ENCODE results near the gene GIGYF2. TPM values are rescaled to one million over a fixed set of nuclear protein-coding genes. Genes with fewer than 3 reads are reported as not detected.
A peak's percentile ranks its signal among the peaks of the same experiment; 100 is the strongest.

The GIGYF2 gene
- total and polyA plus RNA-seq, 2 of the 13 experiments (the other 11 are each of a cell fraction or from before 2014, with no cell fraction given), result 44.9 to 73.5 TPM

DNA sequence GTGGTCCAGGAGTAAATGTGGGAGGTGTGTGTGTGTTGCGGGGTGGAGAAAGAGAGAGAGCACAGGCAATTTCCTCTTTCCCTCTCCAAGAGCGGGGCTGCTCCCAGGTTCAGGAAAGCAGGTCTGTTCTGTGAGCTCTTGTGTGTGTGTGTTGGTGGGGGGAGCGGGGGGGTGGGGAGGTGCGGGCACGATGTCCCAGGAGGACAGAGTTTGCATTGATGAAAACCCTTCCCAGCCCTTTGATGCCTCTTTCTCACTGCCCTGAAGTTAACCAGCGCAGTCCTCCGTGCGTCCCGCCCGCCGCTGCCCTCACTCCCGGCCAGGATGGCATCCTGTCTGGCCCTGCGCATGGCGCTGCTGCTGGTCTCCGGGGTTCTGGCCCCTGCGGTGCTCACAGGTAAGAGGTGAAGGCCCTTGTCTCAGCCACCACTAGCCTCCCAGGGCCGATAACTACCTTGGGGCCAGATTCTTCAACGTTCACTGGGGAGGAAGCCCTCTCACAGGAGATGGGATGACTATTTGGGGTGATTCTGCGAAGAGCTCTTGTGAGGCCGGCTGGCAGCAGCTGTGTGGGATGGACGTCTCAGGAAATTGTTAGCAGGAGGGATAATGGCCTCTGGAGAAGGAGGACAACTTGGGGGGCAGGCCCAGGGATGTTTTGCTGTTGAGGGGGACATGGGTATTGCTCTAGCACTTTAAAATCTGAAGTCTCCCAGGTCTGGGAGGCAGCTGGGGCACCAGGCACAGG is 173.1 kb downstream of the GIGYF2 start, which contains the start of gene SNORC (continued):
- TF ChIP-seq, protein P1, sequence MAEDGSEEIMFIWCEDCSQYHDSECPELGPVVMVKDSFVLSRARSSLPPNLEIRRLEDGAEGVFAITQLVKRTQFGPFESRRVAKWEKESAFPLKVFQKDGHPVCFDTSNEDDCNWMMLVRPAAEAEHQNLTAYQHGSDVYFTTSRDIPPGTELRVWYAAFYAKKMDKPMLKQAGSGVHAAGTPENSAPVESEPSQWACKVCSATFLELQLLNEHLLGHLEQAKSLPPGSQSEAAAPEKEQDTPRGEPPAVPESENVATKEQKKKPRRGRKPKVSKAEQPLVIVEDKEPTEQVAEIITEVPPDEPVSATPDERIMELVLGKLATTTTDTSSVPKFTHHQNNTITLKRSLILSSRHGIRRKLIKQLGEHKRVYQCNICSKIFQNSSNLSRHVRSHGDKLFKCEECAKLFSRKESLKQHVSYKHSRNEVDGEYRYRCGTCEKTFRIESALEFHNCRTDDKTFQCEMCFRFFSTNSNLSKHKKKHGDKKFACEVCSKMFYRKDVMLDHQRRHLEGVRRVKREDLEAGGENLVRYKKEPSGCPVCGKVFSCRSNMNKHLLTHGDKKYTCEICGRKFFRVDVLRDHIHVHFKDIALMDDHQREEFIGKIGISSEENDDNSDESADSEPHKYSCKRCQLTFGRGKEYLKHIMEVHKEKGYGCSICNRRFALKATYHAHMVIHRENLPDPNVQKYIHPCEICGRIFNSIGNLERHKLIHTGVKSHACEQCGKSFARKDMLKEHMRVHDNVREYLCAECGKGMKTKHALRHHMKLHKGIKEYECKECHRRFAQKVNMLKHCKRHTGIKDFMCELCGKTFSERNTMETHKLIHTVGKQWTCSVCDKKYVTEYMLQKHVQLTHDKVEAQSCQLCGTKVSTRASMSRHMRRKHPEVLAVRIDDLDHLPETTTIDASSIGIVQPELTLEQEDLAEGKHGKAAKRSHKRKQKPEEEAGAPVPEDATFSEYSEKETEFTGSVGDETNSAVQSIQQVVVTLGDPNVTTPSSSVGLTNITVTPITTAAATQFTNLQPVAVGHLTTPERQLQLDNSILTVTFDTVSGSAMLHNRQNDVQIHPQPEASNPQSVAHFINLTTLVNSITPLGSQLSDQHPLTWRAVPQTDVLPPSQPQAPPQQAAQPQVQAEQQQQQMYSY (CRISPR knock-in tag; IDR thresholded peaks at IDR 0.05), result no peak
- TF ChIP-seq CBX5 (CRISPR knock-in tag; IDR thresholded peaks at IDR 0.05; ENCODE audit: borderline replicate concordance), result 0 out of 2 replicates have a peak, but pooled peaks have one; percentile 2
- TF ChIP-seq MXI1 (IDR thresholded peaks at IDR 0.05; ENCODE audit: borderline replicate concordance, low read depth, low read length), result no peak
- TF ChIP-seq SIN3B (IDR thresholded peaks at IDR 0.05; ENCODE audit: low read length), result no peak
- no peak for TF ChIP-seq HMGA1 (CRISPR knock-in tag; conservative IDR thresholded peaks at IDR 0.05)
- TF ChIP-seq HNRNPLL (IDR thresholded peaks at IDR 0.05; ENCODE audit: low read depth, low read length, poor library complexity, severe bottlenecking), result peak; percentile 72
- TF ChIP-seq, protein P2, sequence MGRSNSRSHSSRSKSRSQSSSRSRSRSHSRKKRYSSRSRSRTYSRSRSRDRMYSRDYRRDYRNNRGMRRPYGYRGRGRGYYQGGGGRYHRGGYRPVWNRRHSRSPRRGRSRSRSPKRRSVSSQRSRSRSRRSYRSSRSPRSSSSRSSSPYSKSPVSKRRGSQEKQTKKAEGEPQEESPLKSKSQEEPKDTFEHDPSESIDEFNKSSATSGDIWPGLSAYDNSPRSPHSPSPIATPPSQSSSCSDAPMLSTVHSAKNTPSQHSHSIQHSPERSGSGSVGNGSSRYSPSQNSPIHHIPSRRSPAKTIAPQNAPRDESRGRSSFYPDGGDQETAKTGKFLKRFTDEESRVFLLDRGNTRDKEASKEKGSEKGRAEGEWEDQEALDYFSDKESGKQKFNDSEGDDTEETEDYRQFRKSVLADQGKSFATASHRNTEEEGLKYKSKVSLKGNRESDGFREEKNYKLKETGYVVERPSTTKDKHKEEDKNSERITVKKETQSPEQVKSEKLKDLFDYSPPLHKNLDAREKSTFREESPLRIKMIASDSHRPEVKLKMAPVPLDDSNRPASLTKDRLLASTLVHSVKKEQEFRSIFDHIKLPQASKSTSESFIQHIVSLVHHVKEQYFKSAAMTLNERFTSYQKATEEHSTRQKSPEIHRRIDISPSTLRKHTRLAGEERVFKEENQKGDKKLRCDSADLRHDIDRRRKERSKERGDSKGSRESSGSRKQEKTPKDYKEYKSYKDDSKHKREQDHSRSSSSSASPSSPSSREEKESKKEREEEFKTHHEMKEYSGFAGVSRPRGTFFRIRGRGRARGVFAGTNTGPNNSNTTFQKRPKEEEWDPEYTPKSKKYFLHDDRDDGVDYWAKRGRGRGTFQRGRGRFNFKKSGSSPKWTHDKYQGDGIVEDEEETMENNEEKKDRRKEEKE (IDR thresholded peaks at IDR 0.05), result no peak
- TF ChIP-seq, protein P3, sequence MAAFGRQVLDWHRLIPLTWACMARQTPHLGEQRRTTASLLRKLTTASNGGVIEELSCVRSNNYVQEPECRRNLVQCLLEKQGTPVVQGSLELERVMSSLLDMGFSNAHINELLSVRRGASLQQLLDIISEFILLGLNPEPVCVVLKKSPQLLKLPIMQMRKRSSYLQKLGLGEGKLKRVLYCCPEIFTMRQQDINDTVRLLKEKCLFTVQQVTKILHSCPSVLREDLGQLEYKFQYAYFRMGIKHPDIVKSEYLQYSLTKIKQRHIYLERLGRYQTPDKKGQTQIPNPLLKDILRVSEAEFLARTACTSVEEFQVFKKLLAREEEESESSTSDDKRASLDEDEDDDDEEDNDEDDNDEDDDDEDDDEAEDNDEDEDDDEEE (CRISPR knock-in tag; IDR thresholded peaks at IDR 0.05), result no peak
- no peak for TF ChIP-seq NKX3-1 (CRISPR knock-in tag; IDR thresholded peaks at IDR 0.05)
- no peak for TF ChIP-seq DNMT3B (CRISPR knock-in tag; conservative IDR thresholded peaks at IDR 0.05)
- peak; percentile 59; the same call in 1 of the 2 replicates for TF ChIP-seq ZNF225 (CRISPR knock-in tag; IDR thresholded peaks at IDR 0.05)
- no peak for TF ChIP-seq FOXC1 (CRISPR knock-in tag; IDR thresholded peaks at IDR 0.05; ENCODE audit: borderline replicate concordance)
- peak; percentile 87 for TF ChIP-seq POLR2G (IDR thresholded peaks at IDR 0.05; ENCODE audit: low read depth, low read length)
- TF ChIP-seq ZNF839 (CRISPR knock-in tag; IDR thresholded peaks at IDR 0.05; ENCODE audit: borderline replicate concordance), result no peak
- TF ChIP-seq HHEX (CRISPR knock-in tag; IDR thresholded peaks at IDR 0.05), result no peak
- TF ChIP-seq, protein P4, sequence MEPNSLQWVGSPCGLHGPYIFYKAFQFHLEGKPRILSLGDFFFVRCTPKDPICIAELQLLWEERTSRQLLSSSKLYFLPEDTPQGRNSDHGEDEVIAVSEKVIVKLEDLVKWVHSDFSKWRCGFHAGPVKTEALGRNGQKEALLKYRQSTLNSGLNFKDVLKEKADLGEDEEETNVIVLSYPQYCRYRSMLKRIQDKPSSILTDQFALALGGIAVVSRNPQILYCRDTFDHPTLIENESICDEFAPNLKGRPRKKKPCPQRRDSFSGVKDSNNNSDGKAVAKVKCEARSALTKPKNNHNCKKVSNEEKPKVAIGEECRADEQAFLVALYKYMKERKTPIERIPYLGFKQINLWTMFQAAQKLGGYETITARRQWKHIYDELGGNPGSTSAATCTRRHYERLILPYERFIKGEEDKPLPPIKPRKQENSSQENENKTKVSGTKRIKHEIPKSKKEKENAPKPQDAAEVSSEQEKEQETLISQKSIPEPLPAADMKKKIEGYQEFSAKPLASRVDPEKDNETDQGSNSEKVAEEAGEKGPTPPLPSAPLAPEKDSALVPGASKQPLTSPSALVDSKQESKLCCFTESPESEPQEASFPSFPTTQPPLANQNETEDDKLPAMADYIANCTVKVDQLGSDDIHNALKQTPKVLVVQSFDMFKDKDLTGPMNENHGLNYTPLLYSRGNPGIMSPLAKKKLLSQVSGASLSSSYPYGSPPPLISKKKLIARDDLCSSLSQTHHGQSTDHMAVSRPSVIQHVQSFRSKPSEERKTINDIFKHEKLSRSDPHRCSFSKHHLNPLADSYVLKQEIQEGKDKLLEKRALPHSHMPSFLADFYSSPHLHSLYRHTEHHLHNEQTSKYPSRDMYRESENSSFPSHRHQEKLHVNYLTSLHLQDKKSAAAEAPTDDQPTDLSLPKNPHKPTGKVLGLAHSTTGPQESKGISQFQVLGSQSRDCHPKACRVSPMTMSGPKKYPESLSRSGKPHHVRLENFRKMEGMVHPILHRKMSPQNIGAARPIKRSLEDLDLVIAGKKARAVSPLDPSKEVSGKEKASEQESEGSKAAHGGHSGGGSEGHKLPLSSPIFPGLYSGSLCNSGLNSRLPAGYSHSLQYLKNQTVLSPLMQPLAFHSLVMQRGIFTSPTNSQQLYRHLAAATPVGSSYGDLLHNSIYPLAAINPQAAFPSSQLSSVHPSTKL (CRISPR knock-in tag; IDR thresholded peaks at IDR 0.05), result no peak
- no peak for TF ChIP-seq CC2D1A (CRISPR knock-in tag; IDR thresholded peaks at IDR 0.05)
- TF ChIP-seq ZNF382 (CRISPR knock-in tag; IDR thresholded peaks at IDR 0.05; ENCODE audit: borderline replicate concordance), result no peak
- no peak for TF ChIP-seq ZNF12 (CRISPR knock-in tag; IDR thresholded peaks at IDR 0.05)
